Effector memory CD8-positive, alpha-beta T cell (primary cell): ENCODE results near the gene BCO1.
A peak's percentile ranks its signal among the peaks of the same experiment; 100 is the strongest.
"Not testable (repeated sequence)": the region's sequence is repeated elsewhere in the genome, so short reads cannot be mapped to it uniquely, and the experiment has no call there.

ENCODE experiments used
- ATAC-seq: fragments of 150-1000 bp; cut with Tn5 transposase; replicated peaks from 2 replicates; pipeline ENCODE4 v1.10.0; 2021; ENCODE audit warnings: mild to moderate bottlenecking, moderate library complexity
- DNase-seq, 3 experiments: peaks; one replicate each; pipeline ENCODE4 v3.0.0; 2021
- H3K27ac Mint-ChIP-seq, 2 donors: one replicate each; pipeline ENCODE4 v1.8.0; 2022; ENCODE audit warnings: mild to moderate bottlenecking in 2 of 2, mixed read lengths in 2 of 2, moderate library complexity in 2 of 2
- H3K27me3 Mint-ChIP-seq, 2 donors: one replicate each; pipeline ENCODE4 v1.8.0; 2022; ENCODE audit warnings: mixed read lengths in 2 of 2
- H3K36me3 Mint-ChIP-seq: one replicate; pipeline ENCODE4 v1.8.0; 2022; ENCODE audit warnings: mild to moderate bottlenecking, moderate library complexity, mixed read lengths; ENCODE audit not compliant: insufficient read depth
- H3K4me1 Mint-ChIP-seq, 2 donors: one replicate each; pipeline ENCODE4 v1.8.0; 2022; ENCODE audit warnings: low read depth in 2 of 2, mixed read lengths in 2 of 2
- H3K4me3 Mint-ChIP-seq, 2 donors: one replicate each; pipeline ENCODE4 v1.8.0; 2022; ENCODE audit warnings: mild to moderate bottlenecking in 2 of 2, mixed read lengths in 2 of 2, moderate library complexity in 2 of 2
- H3K9me3 Mint-ChIP-seq, 2 donors: one replicate each; pipeline ENCODE4 v1.8.0; 2022; ENCODE audit warnings: mixed read lengths in 2 of 2

Gene BCO1

GRCh38 chr16:81216706-81217105 is 21.8 kb upstream of the BCO1 start:
- no peak for ATAC-seq
- Mint-ChIP-seq H3K9me3 (no peaks in the 10 kb centered on the region), H3K27me3 (peaks cover 22 to 52% of the 10 kb centered on the region in 2 donors), H3K36me3 (no peaks in the 10 kb centered on the region), H3K27ac (no peak overlapping the region), H3K4me1 (no peaks in the 10 kb centered on the region), H3K4me3 (no peak overlapping the region)
- DNase-seq, result no peak

- DNase-seq (no peak), ATAC-seq (no peak)
- peaks cover 0 to 2% of the 10 kb centered on the region in 2 donors for H3K4me1 Mint-ChIP-seq
- H3K27me3 Mint-ChIP-seq, result peaks cover 7 to 33% of the 10 kb centered on the region in 2 donors
- H3K36me3 Mint-ChIP-seq, result no peaks in the 10 kb centered on the region
- no peak overlapping the region for H3K27ac Mint-ChIP-seq
- H3K9me3 Mint-ChIP-seq, result no peaks in the 10 kb centered on the region
- H3K4me3 Mint-ChIP-seq, result no peak overlapping the region
These were observed 19.3 kb upstream of the BCO1 start for GRCh38 chr16:81219151-81219550.

- no peak overlapping the region for H3K4me3 Mint-ChIP-seq
- DNase-seq (no peak), ATAC-seq (no peak)
- H3K27me3 Mint-ChIP-seq, result peaks cover 12 to 31% of the 10 kb centered on the region in 2 donors
- H3K9me3 Mint-ChIP-seq, result no peaks in the 10 kb centered on the region
- H3K4me1 Mint-ChIP-seq, result peaks cover 0 to 2% of the 10 kb centered on the region in 2 donors
- no peaks in the 10 kb centered on the region for H3K36me3 Mint-ChIP-seq
- H3K27ac Mint-ChIP-seq, result no peak overlapping the region
These were observed 18.1 kb upstream of the BCO1 start for GRCh38 chr16:81220349-81220748.

GRCh38 chr16:81221731-81222130 is 16.8 kb upstream of the BCO1 start:
- ATAC-seq (no peak), DNase-seq (no peak)
- Mint-ChIP-seq H3K36me3 (no peaks in the 10 kb centered on the region), H3K4me1 (peaks cover 0 to 2% of the 10 kb centered on the region in 2 donors), H3K4me3 (no peak overlapping the region), H3K9me3 (no peaks in the 10 kb centered on the region), H3K27me3 (peaks cover 16 to 33% of the 10 kb centered on the region in 2 donors), H3K27ac (no peak overlapping the region)

GRCh38 chr16:81224824-81225223 is 13.7 kb upstream of the BCO1 start:
- Mint-ChIP-seq H3K9me3 (no peaks in the 10 kb centered on the region), H3K27ac (no peak overlapping the region)
- DNase-seq, result no peak

GRCh38 chr16:81225697-81226096 is 12.8 kb upstream of the BCO1 start:
- H3K27me3 Mint-ChIP-seq, result peaks cover 32 to 59% of the 10 kb centered on the region in 2 donors
- ATAC-seq, H3K9me3 Mint-ChIP-seq, H3K4me1 Mint-ChIP-seq, H3K27ac Mint-ChIP-seq, H3K36me3 Mint-ChIP-seq, H3K4me3 Mint-ChIP-seq, DNase-seq: not testable (repeated sequence)

More at GRCh38 chr16:81224824-81225223, 13.7 kb upstream of the BCO1 start:
- Mint-ChIP-seq H3K27me3 (peaks cover 27 to 58% of the 10 kb centered on the region in 2 donors), H3K4me3 (no peak overlapping the region), H3K36me3 (no peaks in the 10 kb centered on the region), H3K4me1 (peaks cover 0 to 2% of the 10 kb centered on the region in 2 donors)
- ATAC-seq, result no peak

GRCh38 chr16:81227785-81228184 is 10.7 kb upstream of the BCO1 start:
- ATAC-seq (no peak), DNase-seq (no peak)
- peaks cover 41 to 77% of the 10 kb centered on the region in 2 donors for H3K27me3 Mint-ChIP-seq
- no peak overlapping the region for H3K4me3 Mint-ChIP-seq
- H3K4me1 Mint-ChIP-seq, result peaks cover 0 to 2% of the 10 kb centered on the region in 2 donors
- no peaks in the 10 kb centered on the region for H3K9me3 Mint-ChIP-seq
- no peaks in the 10 kb centered on the region for H3K36me3 Mint-ChIP-seq
- H3K27ac Mint-ChIP-seq, result no peak overlapping the region

GRCh38 chr16:81229811-81230210 is 8.7 kb upstream of the BCO1 start:
- H3K27ac Mint-ChIP-seq, result no peak overlapping the region
- H3K4me1 Mint-ChIP-seq, result no peaks in the 10 kb centered on the region
- ATAC-seq, result no peak
- no peaks in the 10 kb centered on the region for H3K9me3 Mint-ChIP-seq
- H3K27me3 Mint-ChIP-seq, result peaks cover 45 to 78% of the 10 kb centered on the region in 2 donors
- no peak for DNase-seq
- no peaks in the 10 kb centered on the region for H3K36me3 Mint-ChIP-seq
- no peak overlapping the region for H3K4me3 Mint-ChIP-seq

GRCh38 chr16:81231014-81231413 is 7.5 kb upstream of the BCO1 start:
- Mint-ChIP-seq H3K27ac (no peak overlapping the region), H3K9me3 (no peaks in the 10 kb centered on the region), H3K4me1 (no peaks in the 10 kb centered on the region), H3K36me3 (no peaks in the 10 kb centered on the region), H3K27me3 (peaks cover 36 to 66% of the 10 kb centered on the region in 2 donors), H3K4me3 (no peak overlapping the region)
- no peak for ATAC-seq
- DNase-seq, result no peak

GRCh38 chr16:81232740-81233367 is 5.6 kb upstream of the BCO1 start:
- DNase-seq, result no peak
- Mint-ChIP-seq H3K36me3 (no peaks in the 10 kb centered on the region), H3K27me3 (peaks cover 29 to 52% of the 10 kb centered on the region in 2 donors), H3K9me3 (no peaks in the 10 kb centered on the region), H3K4me1 (no peaks in the 10 kb centered on the region), H3K4me3 (no peak overlapping the region), H3K27ac (no peak overlapping the region)
- no peak for ATAC-seq

- Mint-ChIP-seq H3K27ac (no peak overlapping the region), H3K36me3 (no peaks in the 10 kb centered on the region), H3K27me3 (peaks cover 5 to 10% of the 10 kb centered on the region in 2 donors), H3K9me3 (no peaks in the 10 kb centered on the region), H3K4me3 (no peak overlapping the region), H3K4me1 (peaks cover 5 to 7% of the 10 kb centered on the region in 2 donors)
- no peak for ATAC-seq
- DNase-seq, result no peak
These were observed 1.2 kb upstream of the BCO1 start for GRCh38 chr16:81237282-81237681.

- H3K27ac Mint-ChIP-seq, result peak overlapping the region in 1 of 2 donors; percentile 4
- H3K4me1 Mint-ChIP-seq, result peaks cover 5 to 7% of the 10 kb centered on the region in 2 donors
- ATAC-seq, result no peak
- H3K36me3 Mint-ChIP-seq, result no peaks in the 10 kb centered on the region
- no peak overlapping the region for H3K4me3 Mint-ChIP-seq
- DNase-seq, result no peak
- peaks cover 3 to 13% of the 10 kb centered on the region in 2 donors for H3K27me3 Mint-ChIP-seq
- no peaks in the 10 kb centered on the region for H3K9me3 Mint-ChIP-seq
These were observed 570 bp upstream of the BCO1 start for GRCh38 chr16:81237942-81238295.

- DNase-seq (no peak), ATAC-seq (no peak)
- H3K27me3 Mint-ChIP-seq, result peaks cover 0 to 17% of the 10 kb centered on the region in 2 donors
- peaks cover 5 to 7% of the 10 kb centered on the region in 2 donors for H3K4me1 Mint-ChIP-seq
- H3K27ac Mint-ChIP-seq, result no peak overlapping the region
- H3K36me3 Mint-ChIP-seq, result no peaks in the 10 kb centered on the region
- H3K9me3 Mint-ChIP-seq, result no peaks in the 10 kb centered on the region
- H3K4me3 Mint-ChIP-seq, result no peak overlapping the region
These were observed 1.1 kb downstream of the BCO1 start for GRCh38 chr16:81239367-81240121.

- Mint-ChIP-seq H3K4me1 (peaks cover 5 to 7% of the 10 kb centered on the region in 2 donors), H3K36me3 (peaks cover 4% of the 10 kb centered on the region), H3K9me3 (no peaks in the 10 kb centered on the region), H3K27me3 (peaks cover 11 to 34% of the 10 kb centered on the region in 2 donors), H3K4me3 (no peak overlapping the region), H3K27ac (no peak overlapping the region)
- no peak for ATAC-seq
- DNase-seq, result no peak
These were observed 3.2 kb downstream of the BCO1 start for GRCh38 chr16:81241706-81242105.
